WTC11 (cell line): Measurements from ENCODE around the gene RBM34. TPM values are rescaled to one million over a fixed set of nuclear protein-coding genes. Genes with fewer than 3 reads are reported as not detected.

Experiments
- ATAC-seq: fragments of 200-7000 bp; cut with Tn5 transposase; 2 replicates; pipeline ENCODE4 v1.10.0; 2021; ENCODE audit warnings: mild to moderate bottlenecking, moderate library complexity
- CTCF ChIA-PET: fragments of 300-600 bp; sonication (Branson Sonifier 250); formaldehyde crosslinking; loops from one replicate; lab custom pipeline; 2021; ENCODE audit warnings: antibody characterized with exemption; lab: Charles Lee
- POLR2A ChIA-PET: fragments of 350-600 bp; sonication (Branson Sonifier 250); formaldehyde crosslinking; loops from one replicate; lab custom pipeline; 2021; ENCODE audit warnings: antibody characterized with exemption; lab: Charles Lee
- DNase-seq: peaks from one replicate; pipeline ENCODE4 v3.0.0; 2021; ENCODE audit warnings: low spot score
- H3K27ac Mint-ChIP-seq: 2 replicates; pipeline ENCODE4 v1.8.0; 2021; ENCODE audit warnings: mixed read lengths
- H3K27me3 Mint-ChIP-seq: 2 replicates; pipeline ENCODE4 v1.8.0; 2021; ENCODE audit warnings: low read depth, mild to moderate bottlenecking, moderate library complexity, mixed read lengths
- H3K36me3 Mint-ChIP-seq: 2 replicates; pipeline ENCODE4 v1.8.0; 2021; ENCODE audit warnings: mixed read lengths
- H3K4me1 Mint-ChIP-seq: 2 replicates; pipeline ENCODE4 v1.8.0; 2022; ENCODE audit warnings: mixed read lengths
- H3K4me3 Mint-ChIP-seq: 2 replicates; pipeline ENCODE4 v1.8.0; 2021; ENCODE audit warnings: mild to moderate bottlenecking, moderate library complexity, mixed read lengths
- H3K9me3 Mint-ChIP-seq: 2 replicates; pipeline ENCODE4 v1.8.0; 2021; ENCODE audit warnings: mixed read lengths
- AFF4 ChIP-seq: sonication (generic); formaldehyde crosslinking; IDR thresholded peaks from 2 replicates; pipeline ENCODE4 v1.8.1; 2023; ENCODE audit warnings: mild to moderate bottlenecking, missing genetic modification reagents, borderline replicate concordance
- ATF3 ChIP-seq: sonication (generic); formaldehyde crosslinking; conservative IDR thresholded peaks from 2 replicates; pipeline ENCODE4 v1.8.1; 2022; ENCODE audit warnings: mild to moderate bottlenecking, missing genetic modification reagents
- CREB1 ChIP-seq: sonication (generic); formaldehyde crosslinking; IDR thresholded peaks from 2 replicates; pipeline ENCODE4 v1.8.0; 2023; ENCODE audit warnings: mild to moderate bottlenecking, missing genetic modification reagents
- CREM ChIP-seq: sonication (generic); formaldehyde crosslinking; IDR thresholded peaks from 2 replicates; pipeline ENCODE4 v1.8.1; 2022; ENCODE audit warnings: mild to moderate bottlenecking, missing genetic modification reagents, moderate library complexity
- E2F5 ChIP-seq: sonication (generic); formaldehyde crosslinking; IDR thresholded peaks from 2 replicates; pipeline ENCODE4 v1.8.1; 2022; ENCODE audit warnings: mild to moderate bottlenecking, moderate library complexity, missing genetic modification reagents
- FOXP1 ChIP-seq: sonication (generic); formaldehyde crosslinking; IDR thresholded peaks from 2 replicates; pipeline ENCODE4 v1.8.0; 2022; ENCODE audit warnings: missing genetic modification reagents, mild to moderate bottlenecking, moderate library complexity, borderline replicate concordance
- GRHL2 ChIP-seq: fragments of 250-450 bp; sonication (Bioruptor Pico); IDR thresholded peaks from 2 replicates; pipeline ENCODE4 v1.8.0; 2022; ENCODE audit warnings: mild to moderate bottlenecking, moderate library complexity; ENCODE audit not compliant: insufficient replicate concordance, severe bottlenecking
- GTF2I ChIP-seq: fragments of 250-450 bp; sonication (Bioruptor Pico); conservative IDR thresholded peaks from 2 replicates; pipeline ENCODE4 v1.4.0; 2021; ENCODE audit warnings: mild to moderate bottlenecking
- JAZF1 ChIP-seq: fragments of 250-450 bp; sonication (Bioruptor Pico); IDR thresholded peaks from 2 replicates; pipeline ENCODE4 v1.9.0; 2021; ENCODE audit warnings: moderate library complexity, mild to moderate bottlenecking, inconsistent platforms
- MXD4 ChIP-seq: fragments of 250-450 bp; sonication (Bioruptor Pico); IDR thresholded peaks from 2 replicates; pipeline ENCODE4 v1.8.0; 2021; ENCODE audit warnings: mild to moderate bottlenecking, moderate library complexity, borderline replicate concordance
- OVOL2 ChIP-seq: fragments of 250-450 bp; sonication (Bioruptor Pico); IDR thresholded peaks from 2 replicates; pipeline ENCODE4 v1.9.0; 2021; ENCODE audit warnings: mild to moderate bottlenecking, borderline replicate concordance
- RELA ChIP-seq: sonication (generic); formaldehyde crosslinking; IDR thresholded peaks from 2 replicates; pipeline ENCODE4 v1.8.1; 2022; ENCODE audit warnings: missing genetic modification reagents, mild to moderate bottlenecking, borderline replicate concordance
- SMAD4 ChIP-seq: sonication (generic); formaldehyde crosslinking; IDR thresholded peaks from 2 replicates; pipeline ENCODE4 v1.8.0; 2022; ENCODE audit warnings: mild to moderate bottlenecking, missing genetic modification reagents
- SP1 ChIP-seq: sonication (generic); formaldehyde crosslinking; conservative IDR thresholded peaks from 2 replicates; pipeline ENCODE4 v1.8.1; 2022; ENCODE audit warnings: missing genetic modification reagents
- TEAD4 ChIP-seq: sonication (generic); formaldehyde crosslinking; IDR thresholded peaks from 2 replicates; pipeline ENCODE4 v1.8.0; 2022; ENCODE audit warnings: mild to moderate bottlenecking, missing genetic modification reagents
- TP53 ChIP-seq: sonication (generic); formaldehyde crosslinking; IDR thresholded peaks from 2 replicates; pipeline ENCODE4 v1.8.1; 2023; ENCODE audit warnings: mild to moderate bottlenecking, missing genetic modification reagents
- USF2 ChIP-seq: sonication (generic); formaldehyde crosslinking; IDR thresholded peaks from 2 replicates; pipeline ENCODE4 v1.8.1; 2023; ENCODE audit warnings: mild to moderate bottlenecking, missing genetic modification reagents, moderate library complexity
- ZBTB21 ChIP-seq: sonication (generic); formaldehyde crosslinking; IDR thresholded peaks from 2 replicates; pipeline ENCODE4 v1.8.1; 2023; ENCODE audit warnings: mild to moderate bottlenecking, missing genetic modification reagents, borderline replicate concordance
- ZMAT4 ChIP-seq: fragments of 250-450 bp; sonication (Bioruptor Pico); IDR thresholded peaks from 2 replicates; pipeline ENCODE4 v1.9.0; 2021; ENCODE audit warnings: mild to moderate bottlenecking
- ZNF138 ChIP-seq: sonication (generic); formaldehyde crosslinking; conservative IDR thresholded peaks from 2 replicates; pipeline ENCODE4 v1.8.1; 2022; ENCODE audit warnings: mild to moderate bottlenecking, moderate library complexity, missing genetic modification reagents
- ZNF232 ChIP-seq: sonication (generic); formaldehyde crosslinking; IDR thresholded peaks from 2 replicates; pipeline ENCODE4 v1.8.0; 2022; ENCODE audit warnings: mild to moderate bottlenecking, missing genetic modification reagents
- ZNF281 ChIP-seq: sonication (generic); formaldehyde crosslinking; IDR thresholded peaks from 2 replicates; pipeline ENCODE4 v1.8.0; 2023; ENCODE audit warnings: mild to moderate bottlenecking, missing genetic modification reagents
- ZNF423 ChIP-seq: fragments of 250-450 bp; sonication (Bioruptor Pico); IDR thresholded peaks from 2 replicates; pipeline ENCODE4 v2.1.2; 2022; ENCODE audit warnings: mild to moderate bottlenecking, moderate library complexity
- ZNF512 ChIP-seq: sonication (generic); formaldehyde crosslinking; IDR thresholded peaks from 2 replicates; pipeline ENCODE4 v1.8.1; 2022; ENCODE audit warnings: missing genetic modification reagents, borderline replicate concordance
- total RNA-seq: library from RNA; stranded (reverse); gene quantifications from 3 replicates; pipeline ENCODE4 v1.2.3, GENCODE V29; 2021

Gene RBM34
- total RNA-seq, 1 experiment from 2014 or later = 112 TPM

- POLR2A ChIA-PET = no interaction called here
- Mint-ChIP-seq H3K27me3 (no peaks in the 10 kb centered on the region), H3K4me3 (no peak overlapping the region), H3K9me3 (no peaks in the 10 kb centered on the region), H3K4me1 (peaks cover 8% of the 10 kb centered on the region; the same call in 1 of the 2 replicates), H3K36me3 (peaks cover 61% of the 10 kb centered on the region), H3K27ac (no peak overlapping the region)
- ATAC-seq (no peak), DNase-seq (no peak)
- TF ChIP-seq SP1 (CRISPR knock-in tag) (no peak), ZNF232 (CRISPR knock-in tag) (no peak), AFF4 (CRISPR knock-in tag) (no peak), FOXP1 (CRISPR knock-in tag) (no peak), USF2 (CRISPR knock-in tag) (no peak), ZNF512 (no peak), CREB1 (CRISPR knock-in tag) (no peak), RELA (CRISPR knock-in tag) (no peak), MXD4 (CRISPR knock-in tag) (no peak), SMAD4 (CRISPR knock-in tag) (no peak), GTF2I (CRISPR knock-in tag) (no peak)
- CTCF ChIA-PET = no interaction called here
Observed at GRCh38 chr1:235134171-235134570, 26.9 kb downstream of the RBM34 start.

GRCh38 chr1:235133086-235133485, 28.0 kb downstream of the RBM34 start:
- H3K4me3 Mint-ChIP-seq = no peak overlapping the region
- ChIA-PET CTCF (no interaction called here), POLR2A (no interaction called here)
- DNase-seq = no peak
- no peaks in the 10 kb centered on the region for H3K27me3 Mint-ChIP-seq
- H3K9me3 Mint-ChIP-seq = no peaks in the 10 kb centered on the region
- no peak for ATAC-seq
- H3K36me3 Mint-ChIP-seq = peaks cover 52% of the 10 kb centered on the region
- peaks cover 11% of the 10 kb centered on the region; the same call in 1 of the 2 replicates for H3K4me1 Mint-ChIP-seq
- peak overlapping the region; percentile 49; the same call in 1 of the 2 replicates for H3K27ac Mint-ChIP-seq
- no peak for TF ChIP-seq MXD4 (CRISPR knock-in tag)
- no peak for TF ChIP-seq GRHL2 (CRISPR knock-in tag)
- TF ChIP-seq ZBTB21 = no peak
- no peak for TF ChIP-seq ATF3 (CRISPR knock-in tag)
- TF ChIP-seq TP53 (CRISPR knock-in tag) = no peak
- TF ChIP-seq ZNF138 (CRISPR knock-in tag) = no peak
- TF ChIP-seq OVOL2 (CRISPR knock-in tag) = no peak
- TF ChIP-seq ZMAT4 = no peak
- TF ChIP-seq JAZF1 (CRISPR knock-in tag) = no peak
- no peak for TF ChIP-seq ZNF281 (CRISPR knock-in tag)
- no peak for TF ChIP-seq USF2 (CRISPR knock-in tag)
- TF ChIP-seq E2F5 (CRISPR knock-in tag) = no peak
- TF ChIP-seq FOXP1 (CRISPR knock-in tag) = no peak
- no peak for TF ChIP-seq TEAD4 (CRISPR knock-in tag)
- TF ChIP-seq CREM = no peak
- TF ChIP-seq ZNF423 (CRISPR knock-in tag) = no peak
